T follicular helper cell (primary cell): ENCODE results near the gene RYR2.

Experiments used
- DNase-seq: peaks from one replicate; pipeline ENCODE4 v3.0.0-alpha.2; 2020; ENCODE audit warnings: low read depth
- total RNA-seq, 2 experiments: gene quantifications; one replicate each; lab custom pipeline; 2026; lab: John Stamatoyannopoulos, UW

RYR2 gene
- total RNA-seq, result 0 to 0.17 reads per million in 2 experiments

GRCh38 chr1:237041795-237042525, at the start of gene RYR2:
TSS of gene RYR2 (plus strand) at chr1:237042184. CDS start at chr1:237042522, 338 bp downstream.
- no peak for DNase-seq

GRCh38 chr1:236992449-236992848, 49.5 kb upstream of the RYR2 start:
- no peak for DNase-seq

- no peak for DNase-seq
These were observed 47.5 kb upstream of the RYR2 start for GRCh38 chr1:236994450-236994849.

GRCh38 chr1:236997361-236997760, 44.6 kb upstream of the RYR2 start:
- DNase-seq, result no peak

GRCh38 chr1:236997882-236998281, 44.1 kb upstream of the RYR2 start:
- no peak for DNase-seq

- no peak for DNase-seq
These were observed 43.4 kb upstream of the RYR2 start for GRCh38 chr1:236998546-236998945.

- DNase-seq, result no peak
These were observed 41.8 kb upstream of the RYR2 start for GRCh38 chr1:237000191-237000590.

- no peak for DNase-seq
These were observed 38.5 kb upstream of the RYR2 start for GRCh38 chr1:237003516-237003915.

GRCh38 chr1:237004116-237004515, 37.9 kb upstream of the RYR2 start, which contains the start of gene MT1HL1:
TSS of gene MT1HL1 (minus strand) at chr1:237004441. CDS start at chr1:237004372, 69 bp downstream.
- no peak for DNase-seq

- DNase-seq, result no peak
These were observed 36.3 kb upstream of the RYR2 start for GRCh38 chr1:237005674-237006073.

GRCh38 chr1:237007147-237007881, 34.7 kb upstream of the RYR2 start:
- DNase-seq, result no peak

GRCh38 chr1:237009611-237010010, 32.4 kb upstream of the RYR2 start:
- no peak for DNase-seq

GRCh38 chr1:237011432-237011831, 30.6 kb upstream of the RYR2 start:
- DNase-seq, result no peak

- DNase-seq, result no peak
These were observed 29.6 kb upstream of the RYR2 start for GRCh38 chr1:237012361-237012760.

GRCh38 chr1:237012788-237013383, 29.1 kb upstream of the RYR2 start:
- no peak for DNase-seq

- DNase-seq, result no peak
These were observed 28.4 kb upstream of the RYR2 start for GRCh38 chr1:237013608-237014007.

- DNase-seq, result no peak
These were observed 25.4 kb upstream of the RYR2 start for GRCh38 chr1:237016626-237017025.

- no peak for DNase-seq
These were observed 23.1 kb upstream of the RYR2 start for GRCh38 chr1:237018896-237019295.

- no peak for DNase-seq
These were observed 16.5 kb upstream of the RYR2 start for GRCh38 chr1:237025358-237026074.

GRCh38 chr1:237029240-237029639, 12.7 kb upstream of the RYR2 start:
- DNase-seq, result no peak

- no peak for DNase-seq
These were observed 12.0 kb upstream of the RYR2 start for GRCh38 chr1:237029850-237030535.

GRCh38 chr1:237031480-237031879, 10.5 kb upstream of the RYR2 start:
- no peak for DNase-seq
